Lung (tissue), 12 donors: Measurements from ENCODE around the gene DUS2. TPM values are rescaled to one million over a fixed set of nuclear protein-coding genes. Genes with fewer than 3 reads are reported as not detected.
A peak's percentile ranks its signal among the peaks of the same experiment; 100 is the strongest.

Experiments used
- ATAC-seq: fragments of 200-7000 bp; cut with Tn5 transposase; one replicate; pipeline ENCODE4 v1.9.1; 2020; ENCODE audit warnings: moderate number of reproducible peaks; ENCODE audit not compliant: insufficient read depth, low FRiP score
- DNase-seq, 3 donors: peaks; one replicate each; pipeline ENCODE4 v3.0.0-alpha.2; 2013 to 2017
- H3K27ac ChIP-seq, 2 donors: one replicate each; pipeline ENCODE4 v1.5.1; 2013; ENCODE audit warnings: mild to moderate bottlenecking in 2 of 2, moderate library complexity in 2 of 2, control low read depth in 1 of 2, inconsistent platforms in 1 of 2, low read depth in 1 of 2, low read length in 1 of 2
- H3K27me3 ChIP-seq, 3 donors: one replicate each; pipeline ENCODE4 v1.5.1; 2013; ENCODE audit warnings: low read length in 2 of 3; ENCODE audit not compliant: control insufficient read depth in 3 of 3, insufficient read depth in 3 of 3
- H3K36me3 ChIP-seq, 4 donors: one replicate each; pipeline ENCODE4 v1.5.1; 2013; ENCODE audit warnings: low read length in 4 of 4, mild to moderate bottlenecking in 1 of 4, moderate library complexity in 1 of 4; ENCODE audit not compliant: control insufficient read depth in 4 of 4, insufficient read depth in 4 of 4
- H3K4me1 ChIP-seq, 5 donors: one replicate each; pipeline ENCODE4 v1.5.1; 2013; ENCODE audit warnings: low read length in 5 of 5, mild to moderate bottlenecking in 2 of 5, moderate library complexity in 1 of 5; ENCODE audit not compliant: control insufficient read depth in 5 of 5, insufficient read depth in 5 of 5
- H3K4me3 ChIP-seq: one replicate; pipeline ENCODE4 v1.5.1; 2013; ENCODE audit warnings: mild to moderate bottlenecking, control low read depth, moderate library complexity
- H3K9ac ChIP-seq, 2 donors: one replicate each; pipeline ENCODE4 v1.5.1; 2013; ENCODE audit warnings: low read length in 2 of 2, control low read depth in 1 of 2; ENCODE audit not compliant: insufficient read depth in 1 of 2
- H3K9me3 ChIP-seq, 4 donors: one replicate each; pipeline ENCODE4 v1.5.1; 2013; ENCODE audit warnings: low read length in 3 of 4, mild to moderate bottlenecking in 1 of 4, moderate library complexity in 1 of 4; ENCODE audit not compliant: control insufficient read depth in 4 of 4, insufficient read depth in 3 of 4
- WGBS, 2 donors: extraction: QIAGEN DNeasy Blood & Tissue Kit; methylation state at CpG; one replicate each; pipeline ENCODE4 v1.1.7; 2013; 5-methylcytosine and 5-hydroxymethylcytosine counted together
- polyA plus RNA-seq, 2 donors: library from polyadenylated mRNA; stranded (reverse); fragments of 200-250 nt; gene quantifications; one replicate each; pipeline ENCODE4 v1.2.1, GENCODE V29; 2013
- total RNA-seq, 2 donors: library from RNA; depleted of rRNA in 1 of 2; stranded (reverse); fragments of >200 nt in 1 of 2; gene quantifications; one replicate each; pipeline ENCODE4 v1.2.1, GENCODE V29; 2014 to 2021
- TF ChIP-seq, protein P1 (sequence below): IDR thresholded peaks from 2 replicates; pipeline ENCODE4 v1.5.1; 2012; ENCODE audit warnings: mild to moderate bottlenecking; ENCODE audit errors: control extremely low read depth, extremely low read depth
- donor health status: control.
- donor health status: control.
- donor health status: Bipolar disorder and iron deficiency.
- donor health status: healthy.
- donor health status: DM: yes; HTN: yes; CAD: no.

The DUS2 gene
- total and polyA plus RNA-seq, 4 donors = 8.1 to 17.1 (median 13.7) TPM

- H3K9ac ChIP-seq = no peak overlapping the region
- peaks cover 0 to 25% (median 8%) of the 10 kb centered on the region in 5 donors for H3K4me1 ChIP-seq
- H3K27ac ChIP-seq = no peak overlapping the region
- no peaks in the 10 kb centered on the region for H3K9me3 ChIP-seq
- ATAC-seq (no peak), DNase-seq (no peak)
- H3K36me3 ChIP-seq = peaks cover 4 to 21% (median 19%) of the 10 kb centered on the region in 4 donors
- TF ChIP-seq, protein P1, sequence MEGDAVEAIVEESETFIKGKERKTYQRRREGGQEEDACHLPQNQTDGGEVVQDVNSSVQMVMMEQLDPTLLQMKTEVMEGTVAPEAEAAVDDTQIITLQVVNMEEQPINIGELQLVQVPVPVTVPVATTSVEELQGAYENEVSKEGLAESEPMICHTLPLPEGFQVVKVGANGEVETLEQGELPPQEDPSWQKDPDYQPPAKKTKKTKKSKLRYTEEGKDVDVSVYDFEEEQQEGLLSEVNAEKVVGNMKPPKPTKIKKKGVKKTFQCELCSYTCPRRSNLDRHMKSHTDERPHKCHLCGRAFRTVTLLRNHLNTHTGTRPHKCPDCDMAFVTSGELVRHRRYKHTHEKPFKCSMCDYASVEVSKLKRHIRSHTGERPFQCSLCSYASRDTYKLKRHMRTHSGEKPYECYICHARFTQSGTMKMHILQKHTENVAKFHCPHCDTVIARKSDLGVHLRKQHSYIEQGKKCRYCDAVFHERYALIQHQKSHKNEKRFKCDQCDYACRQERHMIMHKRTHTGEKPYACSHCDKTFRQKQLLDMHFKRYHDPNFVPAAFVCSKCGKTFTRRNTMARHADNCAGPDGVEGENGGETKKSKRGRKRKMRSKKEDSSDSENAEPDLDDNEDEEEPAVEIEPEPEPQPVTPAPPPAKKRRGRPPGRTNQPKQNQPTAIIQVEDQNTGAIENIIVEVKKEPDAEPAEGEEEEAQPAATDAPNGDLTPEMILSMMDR = no peak
- H3K27me3 ChIP-seq = no peaks in the 10 kb centered on the region
- H3K4me3 ChIP-seq = no peak overlapping the region
- 96% methylated on average over 9 of the region's 9 CpGs for WGBS, 2 donors
Measured at GRCh38 chr16:68068926-68069325, 45.8 kb downstream of the DUS2 start.

DNA sequence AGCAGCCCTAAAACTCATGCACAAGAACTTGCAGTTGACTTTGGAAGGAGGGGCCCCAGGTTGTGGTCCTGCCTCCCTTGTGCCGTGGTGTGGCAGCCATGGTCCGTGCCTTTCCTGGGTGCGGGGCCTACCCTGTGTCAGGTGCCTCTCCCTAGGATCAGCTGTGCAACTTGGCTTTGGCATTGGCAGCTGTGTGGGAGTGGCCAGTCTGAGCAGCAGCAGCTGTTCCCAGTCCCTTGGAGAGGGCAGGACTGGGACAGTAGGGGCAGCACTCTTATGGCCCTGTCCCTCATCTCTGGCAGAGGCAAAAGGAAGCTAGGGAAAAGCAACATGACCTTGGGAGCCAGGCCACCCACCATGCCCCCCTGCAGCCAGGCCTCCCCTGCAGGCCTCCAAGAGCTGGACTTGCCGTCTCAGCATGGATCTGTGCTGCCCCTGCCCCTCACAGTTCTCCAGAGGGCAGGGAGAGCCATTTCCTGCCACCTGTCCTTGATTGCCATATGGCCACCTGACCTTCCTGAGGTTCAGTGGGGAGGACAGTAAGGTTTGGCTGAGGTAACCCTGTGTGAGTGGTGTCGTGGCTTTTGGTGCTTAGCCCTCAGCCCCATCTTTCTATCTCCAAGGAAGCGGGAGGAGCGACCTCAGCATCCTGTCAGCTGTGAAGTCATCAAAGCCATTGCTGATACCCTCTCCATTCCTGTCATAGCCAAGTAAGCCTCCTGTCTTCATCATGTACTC, 46.6 kb downstream of the DUS2 start:
- no peak for ATAC-seq

GRCh38 chr16:68070249-68070730, 47.2 kb downstream of the DUS2 start:
- Histone ChIP-seq H3K36me3 (peaks cover 4 to 29% (median 24%) of the 10 kb centered on the region in 4 donors), H3K27ac (peak overlapping the region in 1 of 2 donors; percentile 51), H3K4me3 (no peak overlapping the region), H3K9ac (no peak overlapping the region), H3K4me1 (peaks cover 0 to 19% (median 3%) of the 10 kb centered on the region in 5 donors), H3K9me3 (no peaks in the 10 kb centered on the region), H3K27me3 (no peaks in the 10 kb centered on the region)
- ATAC-seq (no peak), DNase-seq (no peak)
- TF ChIP-seq, protein P1 = no peak
- 25 to 67% methylated on average over 2 of the region's 2 CpGs for WGBS, 2 donors

More for the DNA sequence above, 46.6 kb downstream of the DUS2 start:
- no peak for DNase-seq
- TF ChIP-seq, protein P1 = no peak
- peak overlapping the region in 1 of 2 donors; percentile 43 for H3K27ac ChIP-seq
- H3K9me3 ChIP-seq = no peaks in the 10 kb centered on the region
- H3K36me3 ChIP-seq = peaks cover 4 to 27% (median 23%) of the 10 kb centered on the region in 4 donors
- H3K27me3 ChIP-seq = no peaks in the 10 kb centered on the region
- no peak overlapping the region for H3K9ac ChIP-seq
- 66 to 73% methylated on average over 7 of the region's 7 CpGs for WGBS, 2 donors
- peaks cover 0 to 20% (median 4%) of the 10 kb centered on the region in 5 donors for H3K4me1 ChIP-seq
- no peak overlapping the region for H3K4me3 ChIP-seq
